NCI-H1092 treated with DMSO at 0.1 percent for 48 hours (cell line): ENCODE measurements around the gene EFS.
A peak's percentile ranks its signal among the peaks of the same experiment; 100 is the strongest.
"Not testable (repeated sequence)": the region's sequence is repeated elsewhere in the genome, so short reads cannot be mapped to it uniquely, and the experiment has no call there.

Source experiments
- DNase-seq: peaks from one replicate; lab custom pipeline; 2025; lab: John Stamatoyannopoulos, UW

EFS gene

GRCh38 chr14:23398348-23398747 is 33.4 kb upstream of the EFS start:
- DNase-seq, result peak; percentile 90

- no peak for DNase-seq
These were observed 31.9 kb upstream of the EFS start for GRCh38 chr14:23396781-23397407.

- DNase-seq, result no peak
These were observed 31.2 kb upstream of the EFS start for GRCh38 chr14:23396126-23396525.

- no peak for DNase-seq
These were observed 27.6 kb upstream of the EFS start for GRCh38 chr14:23392613-23393012.

GRCh38 chr14:23389871-23390270 is 24.9 kb upstream of the EFS start:
- DNase-seq, result not testable (repeated sequence)

- no peak for DNase-seq
These were observed 24.4 kb upstream of the EFS start for GRCh38 chr14:23389396-23389795.

GRCh38 chr14:23388996-23389395 is 24.0 kb upstream of the EFS start:
- no peak for DNase-seq

GRCh38 chr14:23387916-23388882 is 23.2 kb upstream of the EFS start:
- no peak for DNase-seq

GRCh38 chr14:23386999-23387398 is 22.0 kb upstream of the EFS start:
- DNase-seq, result no peak

GRCh38 chr14:23386266-23386657 is 21.3 kb upstream of the EFS start:
- not testable (repeated sequence) for DNase-seq

- no peak for DNase-seq
These were observed 20.8 kb upstream of the EFS start for GRCh38 chr14:23385642-23386265.

- no peak for DNase-seq
These were observed 20.3 kb upstream of the EFS start for GRCh38 chr14:23385244-23385641.

- DNase-seq, result no peak
These were observed 19.6 kb upstream of the EFS start for GRCh38 chr14:23384364-23385080.

GRCh38 chr14:23382731-23383440 is 17.9 kb upstream of the EFS start:
- no peak for DNase-seq

GRCh38 chr14:23382276-23382675 is 17.3 kb upstream of the EFS start:
- DNase-seq, result no peak

GRCh38 chr14:23381871-23382270 is 16.9 kb upstream of the EFS start:
- peak; percentile 57 for DNase-seq

GRCh38 chr14:23380976-23381375 is 16.0 kb upstream of the EFS start:
- no peak for DNase-seq

- DNase-seq, result no peak
These were observed 15.4 kb upstream of the EFS start for GRCh38 chr14:23380197-23380914.

- DNase-seq, result peak; percentile 44
These were observed 14.6 kb upstream of the EFS start for GRCh38 chr14:23379366-23380196.
